ENCODE results near the gene PKN2.

DNA sequence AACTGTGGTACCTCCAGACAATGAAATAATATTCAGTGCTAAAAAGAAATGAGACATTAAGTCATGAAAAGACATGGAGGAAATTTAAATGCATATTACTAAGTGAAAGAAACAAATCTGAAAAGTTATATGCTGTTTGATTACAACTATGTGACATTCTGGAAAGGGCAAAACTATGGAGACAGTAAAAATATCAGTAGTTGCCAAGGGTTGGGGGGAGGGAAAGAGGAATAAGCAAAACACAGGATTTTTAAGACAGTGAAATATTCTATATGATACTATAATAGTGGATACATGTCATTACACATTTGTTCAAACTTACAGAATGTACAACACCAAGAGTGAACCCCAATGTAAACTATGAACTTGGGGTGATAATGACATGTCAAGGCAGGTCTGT is 38.2 kb upstream of the PKN2 start:
- TF ChIP-seq, protein P1, sequence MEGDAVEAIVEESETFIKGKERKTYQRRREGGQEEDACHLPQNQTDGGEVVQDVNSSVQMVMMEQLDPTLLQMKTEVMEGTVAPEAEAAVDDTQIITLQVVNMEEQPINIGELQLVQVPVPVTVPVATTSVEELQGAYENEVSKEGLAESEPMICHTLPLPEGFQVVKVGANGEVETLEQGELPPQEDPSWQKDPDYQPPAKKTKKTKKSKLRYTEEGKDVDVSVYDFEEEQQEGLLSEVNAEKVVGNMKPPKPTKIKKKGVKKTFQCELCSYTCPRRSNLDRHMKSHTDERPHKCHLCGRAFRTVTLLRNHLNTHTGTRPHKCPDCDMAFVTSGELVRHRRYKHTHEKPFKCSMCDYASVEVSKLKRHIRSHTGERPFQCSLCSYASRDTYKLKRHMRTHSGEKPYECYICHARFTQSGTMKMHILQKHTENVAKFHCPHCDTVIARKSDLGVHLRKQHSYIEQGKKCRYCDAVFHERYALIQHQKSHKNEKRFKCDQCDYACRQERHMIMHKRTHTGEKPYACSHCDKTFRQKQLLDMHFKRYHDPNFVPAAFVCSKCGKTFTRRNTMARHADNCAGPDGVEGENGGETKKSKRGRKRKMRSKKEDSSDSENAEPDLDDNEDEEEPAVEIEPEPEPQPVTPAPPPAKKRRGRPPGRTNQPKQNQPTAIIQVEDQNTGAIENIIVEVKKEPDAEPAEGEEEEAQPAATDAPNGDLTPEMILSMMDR (IDR thresholded peaks at IDR 0.05): no peak
- TF ChIP-seq EZH2phosphoT487 (IDR thresholded peaks at IDR 0.05): no peak

Measured in neural progenitor cell (in vitro differentiated cells).